HG02852 (cell line): ENCODE results near the gene GGTLC2.
"Not testable (repeated sequence)": the region's sequence is repeated elsewhere in the genome, so short reads cannot be mapped to it uniquely, and the experiment has no call there.

ENCODE experiments used
- ATAC-seq: cut with Tn5 transposase; IDR thresholded peaks from one replicate; pipeline ENCODE4 v1.9.1; 2021; ENCODE audit warnings: mild to moderate bottlenecking, moderate library complexity; ENCODE audit not compliant: unreplicated experiment

The GGTLC2 gene

GRCh38 chr22:22667966-22668880, 23.8 kb downstream of the GGTLC2 start:
- no peak for ATAC-seq

GRCh38 chr22:22669093-22669492, 24.7 kb downstream of the GGTLC2 start:
- no peak for ATAC-seq

- ATAC-seq, result no peak
Measured at GRCh38 chr22:22670076-22670795, 25.8 kb downstream of the GGTLC2 start.

- no peak for ATAC-seq
Measured at GRCh38 chr22:22671506-22671905, 27.1 kb downstream of the GGTLC2 start.

- ATAC-seq, result no peak
Measured at GRCh38 chr22:22673099-22673498, 28.7 kb downstream of the GGTLC2 start.

- no peak for ATAC-seq
Measured at GRCh38 chr22:22673628-22674027, 29.2 kb downstream of the GGTLC2 start.

GRCh38 chr22:22674467-22674866, 30.1 kb downstream of the GGTLC2 start:
- ATAC-seq, result no peak

GRCh38 chr22:22678970-22679369, 34.6 kb downstream of the GGTLC2 start:
- no peak for ATAC-seq

- ATAC-seq, result no peak
Measured at GRCh38 chr22:22680396-22680795, 36.0 kb downstream of the GGTLC2 start.

- ATAC-seq, result no peak
Measured at GRCh38 chr22:22681221-22681739, 36.9 kb downstream of the GGTLC2 start.

- ATAC-seq, result no peak
Measured at GRCh38 chr22:22682196-22682595, 37.8 kb downstream of the GGTLC2 start.

- ATAC-seq, result no peak
Measured at GRCh38 chr22:22682807-22683667, 38.6 kb downstream of the GGTLC2 start.

- ATAC-seq, result no peak
Measured at GRCh38 chr22:22683668-22684361, 39.4 kb downstream of the GGTLC2 start.

- peak; percentile 43 for ATAC-seq
Measured at GRCh38 chr22:22684580-22685561, 40.5 kb downstream of the GGTLC2 start.

GRCh38 chr22:22685586-22685985, 41.2 kb downstream of the GGTLC2 start:
- ATAC-seq, result no peak

- ATAC-seq, result not testable (repeated sequence)
Measured at GRCh38 chr22:22686202-22687115, 42.0 kb downstream of the GGTLC2 start.

- no peak for ATAC-seq
Measured at GRCh38 chr22:22687638-22688500, 43.5 kb downstream of the GGTLC2 start.
